Measurements from ENCODE around the gene BICC1.

The BICC1 gene

DNA sequence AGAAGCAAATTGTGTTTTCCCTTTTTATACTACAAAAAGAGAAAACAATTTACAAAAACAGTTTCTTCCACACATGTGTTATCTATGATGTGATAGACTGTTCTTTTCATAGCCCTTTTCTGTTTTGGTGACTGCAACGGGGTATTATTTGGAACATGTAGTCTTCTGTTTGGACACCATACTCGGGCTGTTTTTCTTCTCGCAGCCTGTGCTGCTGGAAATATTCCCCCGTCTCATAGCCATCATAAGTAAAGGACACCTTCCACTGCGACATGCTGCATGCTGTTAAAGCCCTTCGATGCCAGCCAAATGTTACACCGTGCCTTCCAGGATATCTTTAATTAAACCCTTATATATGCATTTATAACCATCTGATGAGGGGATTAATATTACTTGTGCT lies 222.4 kb downstream of the BICC1 start:
- no peak for DNase-seq (ENCODE audit: low read depth in 3 of 3, low spot score in 1 of 3)

DNA sequence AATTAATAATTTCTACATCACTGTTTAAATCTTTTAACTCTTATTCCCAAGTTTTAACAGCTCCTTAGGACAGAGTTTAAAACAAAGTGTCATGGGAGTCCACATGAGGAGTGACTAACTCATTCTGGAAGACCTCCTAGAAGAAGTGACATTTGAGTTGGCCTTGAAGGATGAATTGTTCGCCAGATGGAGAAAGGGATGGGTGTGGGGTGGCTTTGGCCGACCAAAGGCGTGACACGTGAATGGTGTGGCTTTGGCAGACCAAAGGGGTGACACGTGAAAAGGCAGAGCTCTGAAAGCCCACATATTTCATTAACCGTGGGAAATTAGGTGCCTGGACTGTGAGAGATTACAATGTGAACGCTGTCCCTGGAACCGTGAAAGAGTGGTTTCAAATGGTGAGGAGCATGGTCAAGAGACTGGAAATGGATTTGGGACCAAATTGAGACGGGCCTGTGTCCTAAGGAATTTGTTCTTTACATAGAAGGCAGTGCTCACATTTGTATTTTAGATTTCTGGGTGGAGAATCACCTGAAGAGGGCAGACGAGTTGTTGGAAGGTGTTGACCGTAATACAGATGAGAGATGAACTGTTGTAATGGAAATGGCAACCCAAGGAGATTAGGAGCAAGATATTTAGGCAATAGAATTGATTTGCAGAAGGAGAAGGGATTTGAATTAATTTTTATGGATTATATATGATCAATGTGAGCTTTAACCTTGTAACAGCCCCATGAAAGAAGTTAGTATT lies 228.1 kb downstream of the BICC1 start:
- DNase-seq (ENCODE audit: low read depth in 3 of 3, low spot score in 1 of 3) = no peak

DNA sequence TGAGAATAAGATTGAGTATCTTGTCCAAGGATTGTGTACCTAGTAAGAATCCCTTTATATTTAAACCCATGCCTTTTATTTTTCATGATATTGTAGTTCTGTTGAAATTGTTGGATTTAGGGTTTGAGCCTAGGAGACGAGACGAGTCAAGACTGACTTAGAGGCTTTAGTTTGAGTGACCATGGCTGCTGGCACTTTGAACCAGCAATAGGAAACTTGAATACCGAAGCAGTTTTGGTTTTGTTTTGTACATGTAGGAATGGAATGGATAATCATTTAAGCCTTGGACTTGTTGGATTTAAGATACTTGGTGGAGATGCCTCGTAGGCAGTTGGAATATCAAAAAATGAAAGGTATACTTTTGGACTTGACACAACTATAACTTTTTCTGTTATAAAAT lies 229.0 kb downstream of the BICC1 start:
- DNase-seq (ENCODE audit: low read depth in 3 of 3, low spot score in 1 of 3) = no peak

DNA sequence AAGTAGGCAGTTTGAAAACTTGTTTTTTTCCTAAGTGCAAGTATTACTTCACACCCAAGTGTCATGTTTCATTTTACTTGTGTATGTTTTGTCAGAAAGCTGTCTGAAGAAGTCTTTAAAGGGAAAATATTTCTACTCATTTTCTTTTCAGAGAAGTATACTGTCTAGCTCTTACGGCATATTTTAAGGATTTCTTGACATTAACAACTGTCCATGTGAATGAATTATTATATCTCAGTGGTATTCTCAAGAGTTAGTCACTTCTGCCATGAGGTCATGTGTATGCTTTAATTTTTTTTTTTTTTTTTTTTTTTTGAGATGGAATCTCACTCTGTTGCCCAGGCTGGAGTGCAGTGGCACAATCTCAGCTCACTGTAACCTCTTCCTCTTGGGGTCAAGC lies 229.5 kb downstream of the BICC1 start:
- DNase-seq (ENCODE audit: low read depth in 3 of 3, low spot score in 1 of 3) = no peak

DNA sequence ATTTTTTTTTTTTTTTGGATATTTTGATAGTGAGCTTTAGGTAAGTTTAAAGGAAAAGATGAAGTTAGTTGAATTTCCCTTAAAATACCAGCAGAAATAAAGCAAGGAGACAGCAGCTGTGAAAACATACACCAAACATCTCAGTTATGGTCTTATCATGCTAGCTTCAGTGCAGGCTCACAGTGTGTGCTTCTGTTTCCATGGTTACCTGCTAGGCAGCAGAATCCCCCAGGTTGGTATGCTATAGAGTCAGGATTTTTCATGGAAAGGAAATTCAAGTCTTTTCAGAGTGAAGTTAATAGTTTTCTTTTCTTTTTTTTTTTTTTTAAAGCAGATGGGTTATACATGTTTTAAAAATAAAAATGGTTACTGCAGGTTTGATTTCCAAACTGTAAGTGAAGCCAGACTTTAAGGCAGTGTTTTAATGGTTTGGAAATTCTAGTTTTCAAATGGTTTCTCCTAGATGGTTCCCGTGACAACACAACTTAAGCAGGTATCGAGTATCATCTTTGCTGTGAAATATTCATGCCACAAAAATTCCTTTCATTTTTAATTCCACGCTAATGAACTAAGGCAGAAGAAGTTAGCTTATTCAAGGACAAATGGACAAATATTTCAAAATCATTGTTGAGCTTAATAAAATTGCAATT lies 230.9 kb downstream of the BICC1 start:
- no peak for DNase-seq (ENCODE audit: low read depth in 3 of 3, low spot score in 1 of 3)

DNA sequence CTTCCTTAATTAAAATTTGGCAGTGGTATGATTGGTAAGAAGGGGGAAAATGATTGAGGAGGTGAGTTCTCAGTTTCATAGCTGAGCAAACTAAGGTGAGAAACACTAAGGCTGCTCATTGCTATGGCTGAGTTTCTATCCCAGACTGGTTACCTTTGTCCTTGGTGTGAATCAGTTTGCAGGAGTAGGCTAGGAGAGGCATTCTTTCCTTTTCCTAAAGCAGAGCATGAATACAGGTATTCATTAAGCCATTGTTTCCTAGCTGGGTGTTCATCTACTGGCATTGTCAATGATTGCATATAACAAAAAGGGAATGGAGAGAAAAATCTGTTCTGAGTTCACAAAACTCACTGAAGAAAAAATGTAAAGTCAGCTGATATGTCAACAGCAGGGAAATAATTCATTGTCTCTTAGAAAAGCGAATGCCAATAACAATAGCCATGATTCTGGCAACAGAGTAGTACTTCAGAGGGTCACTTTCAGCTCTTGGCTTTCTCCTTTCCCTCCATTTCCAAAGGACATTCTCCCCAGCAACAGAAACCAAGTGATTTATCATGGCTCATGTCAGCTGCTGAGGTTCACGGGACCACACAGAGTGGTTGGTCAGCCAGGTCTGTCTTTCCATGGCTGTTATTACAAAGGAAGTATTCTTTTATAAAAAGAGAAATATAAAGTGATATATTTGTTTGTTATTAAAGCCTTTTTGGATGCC lies 234.0 kb downstream of the BICC1 start:
- DNase-seq (ENCODE audit: low read depth in 3 of 3, low spot score in 1 of 3) = no peak

DNA sequence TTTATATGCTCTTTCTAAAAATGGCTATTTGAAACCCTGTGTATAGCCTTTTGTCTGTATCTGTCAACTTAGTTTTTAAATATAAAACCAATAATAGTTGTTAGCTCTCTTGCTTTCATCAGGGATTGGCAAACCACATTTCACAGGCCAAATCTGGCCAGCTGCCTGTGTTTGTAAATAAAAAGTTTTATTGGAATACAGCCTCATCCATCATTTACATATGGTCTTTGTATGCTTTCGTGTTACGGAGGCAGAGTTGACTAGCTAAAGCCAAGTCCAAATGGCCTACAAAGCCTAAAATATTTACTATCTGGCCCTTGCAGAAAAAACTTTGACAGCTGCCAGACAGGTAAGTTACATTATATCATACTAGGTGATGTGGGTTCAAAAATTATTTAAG lies 235.0 kb downstream of the BICC1 start:
- DNase-seq (ENCODE audit: low read depth in 3 of 3, low spot score in 1 of 3) = no peak

DNA sequence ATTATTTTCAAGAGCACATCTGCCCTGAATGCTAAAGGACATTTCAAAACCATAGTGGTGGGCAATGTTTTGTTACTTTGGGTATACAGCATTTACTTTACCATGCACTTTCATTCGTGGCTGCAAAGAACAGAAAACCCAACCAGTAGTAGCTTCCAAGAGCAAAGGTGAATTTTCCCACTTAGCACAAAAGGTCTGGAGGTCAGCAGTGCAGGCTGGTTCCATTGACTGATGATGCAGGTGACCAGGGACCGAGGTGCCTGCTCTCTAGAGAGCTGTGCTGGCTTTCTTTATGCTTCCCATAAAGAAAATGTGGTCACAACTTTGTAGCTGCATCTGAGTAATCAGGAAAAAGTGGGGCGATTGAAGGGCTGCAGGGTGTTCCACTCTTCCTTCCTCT lies 240.0 kb downstream of the BICC1 start:
- no peak for DNase-seq (ENCODE audit: low read depth in 3 of 3, low spot score in 1 of 3)

DNA sequence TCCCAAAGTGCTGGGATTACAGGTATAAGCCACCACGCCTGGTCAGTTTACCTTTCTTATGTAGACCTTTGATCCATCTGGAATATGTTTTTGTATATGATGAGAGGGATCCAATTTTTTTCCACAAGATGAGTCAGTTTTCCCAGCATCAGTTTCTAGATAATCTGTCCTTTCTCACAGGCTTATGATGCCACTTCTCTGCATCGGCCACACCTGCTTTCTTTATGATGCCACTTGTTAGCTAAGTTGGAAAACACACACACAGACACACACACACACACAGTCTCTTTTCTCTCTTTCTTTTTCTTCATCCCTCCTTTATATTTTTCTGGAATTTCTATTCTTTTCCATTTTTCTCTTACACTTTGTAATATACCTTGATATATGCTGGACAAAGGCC lies 240.8 kb downstream of the BICC1 start:
- DNase-seq (ENCODE audit: low read depth in 3 of 3, low spot score in 1 of 3) = no peak

DNA sequence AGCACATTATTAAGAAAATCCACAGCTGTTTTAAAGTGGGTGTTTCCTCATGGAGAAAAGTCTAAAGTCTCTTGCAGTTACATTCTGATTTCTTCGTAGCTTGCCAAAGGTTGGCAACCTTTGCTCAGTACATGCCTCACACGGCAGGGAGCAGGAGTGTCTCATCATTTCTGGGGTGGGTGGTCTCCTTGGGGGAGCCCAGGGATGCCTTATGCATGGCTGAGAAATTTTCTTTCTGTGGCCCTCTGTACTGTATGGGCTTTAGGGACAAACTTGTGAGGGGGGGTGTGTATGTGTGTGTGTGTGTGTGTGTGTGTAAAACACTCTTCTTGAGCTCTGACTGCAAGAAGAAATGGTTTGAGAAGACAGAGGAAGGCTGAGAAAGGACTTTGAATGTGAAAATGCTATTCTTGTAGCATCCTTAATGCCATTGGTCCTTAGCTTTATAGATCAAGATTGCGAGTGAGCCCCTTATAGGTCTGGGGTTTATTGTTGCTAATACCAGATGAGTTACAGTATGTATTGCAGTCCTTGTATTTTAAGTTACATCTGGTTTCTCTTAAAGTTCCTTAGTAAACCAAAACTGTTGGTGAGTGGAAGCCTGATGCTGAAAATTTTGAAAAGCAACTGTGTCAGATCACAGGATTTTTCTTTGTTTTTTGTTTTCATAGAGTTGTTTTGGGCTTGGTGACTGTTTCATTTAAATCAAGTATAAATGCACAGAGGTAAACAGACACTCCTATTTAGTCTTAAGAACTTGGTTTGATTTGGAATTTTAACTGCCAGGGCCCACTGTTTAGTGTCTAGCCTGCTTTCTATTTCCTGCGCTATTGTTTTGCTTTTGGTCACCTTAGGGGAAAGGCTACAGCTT lies 242.0 kb downstream of the BICC1 start:
- no peak for DNase-seq (ENCODE audit: low read depth in 3 of 3, low spot score in 1 of 3)

DNA sequence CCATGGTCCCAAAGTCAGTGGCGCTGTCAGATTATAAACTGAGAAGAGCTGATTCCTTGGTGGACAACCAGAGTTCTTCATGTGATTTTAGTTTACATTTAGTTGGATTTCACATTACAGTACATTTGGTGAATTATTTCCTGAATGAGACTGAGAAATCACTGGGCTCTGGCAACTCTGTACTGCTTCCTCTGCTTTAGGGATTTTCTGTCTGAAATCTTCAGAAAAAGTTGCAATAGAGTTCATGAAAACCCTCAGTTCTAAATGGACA lies 242.6 kb downstream of the BICC1 start:
- no peak for DNase-seq (ENCODE audit: low read depth in 3 of 3, low spot score in 1 of 3)

DNA sequence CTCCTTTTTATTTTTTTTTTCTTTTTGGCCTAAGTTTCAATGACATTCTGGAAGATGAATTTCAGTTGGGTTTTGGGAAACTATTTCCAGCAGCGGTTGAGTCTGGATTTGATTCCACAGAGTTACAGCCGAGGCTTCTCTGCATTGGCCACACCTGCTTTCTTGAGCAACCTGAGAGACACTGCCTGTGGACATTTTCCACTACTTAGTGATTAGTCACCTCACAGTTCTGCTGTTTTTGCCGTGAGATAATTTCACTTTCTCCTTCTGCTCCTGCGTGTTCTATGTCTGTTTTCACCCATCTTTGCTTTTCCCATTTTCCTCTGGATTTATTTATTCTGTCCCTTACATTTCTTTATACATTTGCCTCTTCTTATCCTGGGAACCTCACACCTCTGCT lies 243.0 kb downstream of the BICC1 start:
- no peak for DNase-seq (ENCODE audit: low read depth in 3 of 3, low spot score in 1 of 3)

DNA sequence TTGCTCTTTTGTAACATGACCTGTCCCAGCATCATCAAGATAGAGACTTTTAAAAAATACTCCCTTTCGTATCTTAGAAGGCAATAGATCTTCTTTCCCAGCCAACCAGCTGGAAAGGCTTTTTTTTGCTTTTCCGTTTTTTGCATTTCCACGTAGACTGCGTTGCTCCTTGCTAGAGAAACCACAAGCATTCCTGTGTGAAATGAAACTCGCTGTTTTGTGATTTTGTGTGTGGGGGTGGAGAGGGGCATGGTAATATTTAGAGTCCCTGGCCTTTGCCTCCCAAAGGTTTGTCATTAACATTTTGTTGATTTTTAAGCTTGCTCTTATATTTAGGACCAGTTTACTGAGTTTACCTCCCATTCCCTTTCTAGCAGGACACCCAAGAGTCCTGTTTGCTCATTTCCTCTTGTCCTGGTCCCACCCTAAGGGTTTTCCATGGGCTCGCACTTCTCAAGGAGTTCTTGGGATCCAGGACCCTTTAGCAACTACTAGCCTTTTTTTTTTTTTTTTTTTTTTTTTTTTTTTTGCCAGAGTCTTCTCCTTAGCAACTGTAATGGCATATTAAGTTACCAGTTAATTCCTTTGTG lies 243.6 kb downstream of the BICC1 start:
- no peak for DNase-seq (ENCODE audit: low read depth in 3 of 3, low spot score in 1 of 3)

DNA sequence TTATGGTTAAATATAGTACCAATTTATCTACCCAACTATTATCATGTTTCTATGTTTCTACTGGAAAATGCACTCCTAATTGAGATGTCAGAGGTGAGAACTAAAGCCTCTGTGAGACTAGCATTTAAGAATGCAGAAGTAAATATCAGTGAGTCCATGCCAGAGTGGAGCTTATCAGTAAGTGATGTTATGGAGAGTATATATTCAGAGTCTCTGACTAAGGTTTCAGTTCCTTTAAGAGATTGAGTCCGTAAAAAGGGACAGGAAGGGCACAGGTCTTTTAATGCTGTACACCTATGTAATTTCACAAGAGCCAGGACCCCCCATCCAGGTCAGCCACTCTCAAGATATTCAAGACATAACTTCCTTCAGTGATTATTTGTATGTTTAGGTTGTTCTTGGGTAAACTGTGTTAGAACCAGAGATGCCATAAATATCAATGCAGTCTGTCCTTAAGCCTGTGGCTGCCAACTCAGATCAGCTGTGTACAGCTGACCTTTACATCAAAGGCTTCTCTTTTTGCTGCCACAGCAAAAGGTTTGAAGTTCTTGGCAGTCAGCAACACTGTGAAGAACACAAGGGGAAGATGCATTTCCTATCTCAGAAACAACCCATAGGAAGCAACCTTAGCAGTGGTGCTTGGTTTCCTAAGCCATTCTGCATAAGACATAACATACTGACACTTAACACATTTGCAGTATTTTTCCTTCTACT lies 244.8 kb downstream of the BICC1 start:
- DNase-seq (ENCODE audit: low read depth in 3 of 3, low spot score in 1 of 3) = no peak

DNA sequence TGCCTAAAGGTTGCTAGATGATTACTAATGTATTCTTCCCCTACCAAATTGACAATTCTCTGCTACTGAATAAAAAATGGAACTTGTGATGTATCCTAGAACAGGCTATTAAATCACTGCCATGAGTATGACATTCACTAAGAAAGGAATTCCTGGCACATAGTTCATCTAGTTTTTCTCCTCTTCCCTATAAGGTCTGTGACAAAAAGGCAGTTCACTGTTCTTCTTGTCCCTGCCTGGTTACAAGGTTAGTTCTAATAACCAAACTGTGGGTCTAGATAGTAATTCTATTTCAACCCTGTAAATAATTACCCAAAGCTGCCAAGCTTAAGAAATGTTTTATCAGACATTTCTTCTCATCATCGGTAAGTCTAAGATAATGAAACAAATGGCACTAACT lies 245.6 kb downstream of the BICC1 start:
- no peak for DNase-seq (ENCODE audit: low read depth in 3 of 3, low spot score in 1 of 3)

DNA sequence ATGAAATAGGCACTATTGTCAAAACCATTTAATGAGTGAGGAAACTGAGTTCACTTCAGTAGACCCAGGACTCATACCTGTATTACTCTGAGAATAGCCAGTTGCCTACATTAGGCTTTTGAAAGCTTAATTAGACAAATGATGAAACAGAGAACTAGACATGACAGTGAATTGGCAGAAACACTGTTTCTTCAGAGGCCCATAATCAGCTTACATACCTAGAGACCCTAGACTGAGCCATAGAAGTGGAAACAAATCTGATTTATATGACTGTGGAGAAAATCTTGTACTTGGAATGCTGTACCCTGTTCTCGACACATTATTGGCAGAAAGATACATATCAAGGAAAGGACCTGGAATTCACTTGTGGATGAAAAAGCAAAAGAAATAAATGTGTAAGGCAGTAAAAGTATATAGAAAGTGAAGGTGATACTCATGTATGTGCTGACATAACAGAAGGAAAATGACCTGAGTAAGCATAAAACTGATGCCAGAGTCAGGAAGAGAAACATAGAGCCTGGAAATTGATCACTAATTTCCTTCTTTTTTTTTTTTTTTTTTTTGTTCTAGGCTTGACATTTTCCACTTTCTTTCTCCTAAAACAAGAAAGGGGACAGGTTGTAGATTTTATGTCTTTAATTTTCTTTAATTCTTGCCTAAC lies 251.5 kb downstream of the BICC1 start:
- no peak for DNase-seq (ENCODE audit: low read depth in 3 of 3, low spot score in 1 of 3)

DNA sequence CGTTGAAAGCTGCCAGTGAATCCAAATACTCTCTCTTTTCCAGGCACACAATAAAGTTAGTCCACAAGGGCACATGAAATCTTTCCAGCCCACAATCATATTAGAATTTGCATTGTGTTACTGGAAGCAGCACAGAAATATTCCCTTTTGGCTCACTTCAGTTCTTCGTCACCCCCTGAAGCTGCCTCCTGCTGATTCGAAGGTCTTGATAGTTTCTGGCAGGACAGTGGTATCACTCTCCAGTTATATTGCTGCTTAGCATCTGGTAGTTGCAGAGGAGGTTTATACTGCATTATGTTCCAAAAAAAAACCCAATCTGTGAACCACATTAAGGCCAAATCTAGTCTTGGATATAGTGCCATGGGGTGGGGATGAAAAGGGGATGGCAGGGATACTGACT lies 253.2 kb downstream of the BICC1 start:
- no peak for DNase-seq (ENCODE audit: low read depth in 3 of 3, low spot score in 1 of 3)

DNA sequence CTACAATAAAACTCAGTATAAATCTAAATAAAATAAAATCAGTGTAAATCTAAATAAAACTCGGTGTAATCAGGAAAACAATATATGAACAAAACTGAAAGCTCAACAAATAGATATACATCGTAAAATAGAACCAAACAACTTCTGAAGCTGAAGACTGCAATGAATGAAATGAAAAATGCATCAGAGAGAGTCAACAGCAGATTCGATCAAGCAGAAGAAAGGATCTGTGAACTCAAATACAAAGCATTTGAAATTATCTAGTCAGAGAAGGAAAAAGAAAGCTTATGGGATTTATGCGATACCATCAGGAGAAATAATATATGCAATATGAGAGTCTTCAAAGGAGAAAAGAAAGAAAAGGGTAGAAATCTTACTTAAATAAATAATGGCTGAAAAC lies 255.0 kb downstream of the BICC1 start:
- no peak for DNase-seq (ENCODE audit: low read depth in 3 of 3, low spot score in 1 of 3)

DNA sequence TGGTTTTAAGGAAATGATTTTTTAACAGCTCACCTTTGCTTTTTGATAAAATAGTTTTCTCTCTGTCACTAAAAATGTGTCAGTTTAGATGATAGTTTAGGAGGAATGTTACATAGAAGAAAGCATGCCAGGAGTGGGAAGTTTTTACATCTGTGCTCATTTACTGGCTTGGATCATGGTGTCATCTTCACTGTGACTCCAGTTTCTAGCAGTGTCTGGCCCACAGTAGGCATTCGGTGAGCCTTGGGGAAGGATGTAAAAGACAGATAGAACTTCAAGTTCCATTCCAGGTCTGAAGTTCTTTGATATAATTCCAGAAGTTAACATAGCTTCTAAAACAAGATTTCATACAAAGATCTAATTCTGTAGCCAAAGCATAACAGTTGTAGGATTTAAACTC lies 259.2 kb downstream of the BICC1 start:
- DNase-seq (ENCODE audit: low read depth in 3 of 3, low spot score in 1 of 3) = no peak

DNA sequence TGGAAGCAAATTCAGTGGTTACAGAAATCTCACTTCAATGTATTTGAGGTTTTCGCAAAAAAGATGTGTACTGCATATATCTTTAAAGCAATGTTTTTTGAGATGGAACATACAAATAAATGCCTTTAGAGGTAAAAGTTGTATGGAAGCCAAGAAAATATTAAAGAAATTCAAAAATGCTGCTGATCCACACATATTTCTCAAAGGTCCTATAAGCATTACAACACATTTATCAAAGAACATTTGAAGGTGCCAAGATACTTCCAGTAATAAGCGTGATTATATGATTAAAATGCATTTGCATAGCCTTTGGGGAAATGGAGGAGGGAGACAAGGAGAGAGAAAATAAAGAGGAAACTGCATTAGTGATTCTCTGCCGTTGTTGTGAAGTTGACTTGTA lies 260.1 kb downstream of the BICC1 start:
- no peak for DNase-seq (ENCODE audit: low read depth in 3 of 3, low spot score in 1 of 3)
